UCSD-AML1 (cell line): ENCODE data around the gene SPAG9.
"Not testable (repeated sequence)": the region's sequence is repeated elsewhere in the genome, so short reads cannot be mapped to it uniquely, and the experiment has no call there.

Source experiments
- DNase-seq: peaks from one replicate; lab custom pipeline; 2025; ENCODE audit not compliant: unreplicated experiment; lab: John Stamatoyannopoulos, UW

SPAG9 gene

GRCh38 chr17:51133365-51133764, 12.7 kb upstream of the SPAG9 start:
- DNase-seq = no peak

- no peak for DNase-seq
Measured at GRCh38 chr17:51132964-51133319, 12.3 kb upstream of the SPAG9 start.

GRCh38 chr17:51128076-51128475, 7.4 kb upstream of the SPAG9 start:
- DNase-seq = no peak

- no peak for DNase-seq
Measured at GRCh38 chr17:51124640-51125503, 4.2 kb upstream of the SPAG9 start.

- not testable (repeated sequence) for DNase-seq
Measured at GRCh38 chr17:51122473-51123115, 1.9 kb upstream of the SPAG9 start.

- peak; percentile 84 for DNase-seq
Measured at GRCh38 chr17:51121620-51122472, 1.2 kb upstream of the SPAG9 start.

- DNase-seq = no peak
Measured at GRCh38 chr17:51120357-51120738, 320 bp downstream of the SPAG9 start.

GRCh38 chr17:51119415-51120356, 982 bp downstream of the SPAG9 start:
- peak; percentile 38 for DNase-seq

GRCh38 chr17:51118330-51119195, 2.1 kb downstream of the SPAG9 start:
- DNase-seq = no peak

- no peak for DNase-seq
Measured at GRCh38 chr17:51115179-51115578, 5.5 kb downstream of the SPAG9 start.

GRCh38 chr17:51112303-51113222, 8.1 kb downstream of the SPAG9 start:
- DNase-seq = peak; percentile 27

- no peak for DNase-seq
Measured at GRCh38 chr17:51107778-51108177, 12.9 kb downstream of the SPAG9 start.

GRCh38 chr17:51103451-51103850, 17.2 kb downstream of the SPAG9 start:
- no peak for DNase-seq

- DNase-seq = no peak
Measured at GRCh38 chr17:51103050-51103449, 17.6 kb downstream of the SPAG9 start.

- no peak for DNase-seq
Measured at GRCh38 chr17:51097708-51098446, 22.8 kb downstream of the SPAG9 start.

- no peak for DNase-seq
Measured at GRCh38 chr17:51091635-51092034, 29.0 kb downstream of the SPAG9 start.

- DNase-seq = not testable (repeated sequence)
Measured at GRCh38 chr17:51088868-51089267, 31.8 kb downstream of the SPAG9 start.

GRCh38 chr17:51088287-51088686, 32.4 kb downstream of the SPAG9 start:
- no peak for DNase-seq
